Neural progenitor cell (in vitro differentiated cells): ENCODE data around the gene PBX2. TPM values are rescaled to one million over a fixed set of nuclear protein-coding genes. Genes with fewer than 3 reads are reported as not detected.

Source experiments
- DNase-seq: peaks from one replicate; pipeline ENCODE4 v3.0.0-alpha.2; 2016; ENCODE audit warnings: low spot score
- H2AFZ ChIP-seq: fragments of 200-600 bp; sonication (generic); replicated peaks from 2 replicates; pipeline ENCODE4 v1.6.1; 2016; ENCODE audit warnings: antibody characterized with exemption
- H3F3A ChIP-seq: fragments of 200-600 bp; sonication (generic); 2 replicates; pipeline ENCODE4 v1.6.1; 2016; ENCODE audit warnings: antibody characterized with exemption, low read depth
- H3K27ac ChIP-seq: fragments of 200-600 bp; sonication (generic); 2 replicates; pipeline ENCODE4 v1.5.1; 2016; ENCODE audit warnings: mild to moderate bottlenecking
- H3K27me3 ChIP-seq: fragments of 200-600 bp; sonication (generic); 2 replicates; pipeline ENCODE4 v1.6.1; 2016; ENCODE audit warnings: mild to moderate bottlenecking, moderate library complexity
- H3K36me3 ChIP-seq: fragments of 200-600 bp; sonication (generic); 2 replicates; pipeline ENCODE4 v1.5.1; 2016
- H3K4me1 ChIP-seq: fragments of 200-600 bp; sonication (generic); 2 replicates; pipeline ENCODE4 v1.6.1; 2016; ENCODE audit warnings: mixed run types
- H3K4me2 ChIP-seq: fragments of 200-600 bp; sonication (generic); 2 replicates; pipeline ENCODE4 v1.6.1; 2016
- H3K4me3 ChIP-seq: fragments of 200-600 bp; sonication (generic); 2 replicates; pipeline ENCODE4 v1.5.1; 2016
- H3K79me2 ChIP-seq: fragments of 200-600 bp; sonication (generic); 2 replicates; pipeline ENCODE4 v1.6.1; 2016; ENCODE audit warnings: low read depth
- H3K9ac ChIP-seq: fragments of 200-600 bp; sonication (generic); 2 replicates; pipeline ENCODE4 v1.6.1; 2016
- H3K9me3 ChIP-seq: fragments of 200-600 bp; sonication (generic); 2 replicates; pipeline ENCODE4 v1.5.1; 2016; ENCODE audit warnings: low read depth
- H4K20me1 ChIP-seq: fragments of 200-600 bp; sonication (generic); 2 replicates; pipeline ENCODE4 v1.6.1; 2016; ENCODE audit warnings: low read depth
- H3K27ac Mint-ChIP-seq: 3 replicates; pipeline ENCODE4 v1.8.0; 2021; ENCODE audit warnings: mixed read lengths
- H3K27me3 Mint-ChIP-seq: 2 replicates; pipeline ENCODE4 v1.8.0; 2022; ENCODE audit warnings: low read depth, mild to moderate bottlenecking, inconsistent platforms, moderate library complexity, mixed read lengths; ENCODE audit not compliant: insufficient read depth
- H3K36me3 Mint-ChIP-seq: 3 replicates; pipeline ENCODE4 v1.8.0; 2021; ENCODE audit warnings: mixed read lengths
- H3K4me1 Mint-ChIP-seq: 3 replicates; pipeline ENCODE4 v1.8.0; 2021; ENCODE audit warnings: mixed read lengths
- H3K4me3 Mint-ChIP-seq: 3 replicates; pipeline ENCODE4 v1.8.0; 2021; ENCODE audit warnings: mild to moderate bottlenecking, moderate library complexity, mixed read lengths
- H3K9me3 Mint-ChIP-seq: 3 replicates; pipeline ENCODE4 v1.8.0; 2020; ENCODE audit warnings: mixed read lengths
- EZH2 ChIP-seq: fragments of 200-600 bp; sonication (generic); IDR thresholded peaks from 2 replicates; pipeline ENCODE4 v1.6.1; 2017; ENCODE audit warnings: antibody characterized with exemption, mild to moderate bottlenecking, moderate library complexity
- EZH2phosphoT487 ChIP-seq: fragments of 200-600 bp; sonication (generic); IDR thresholded peaks from 2 replicates; pipeline ENCODE4 v1.6.1; 2017; ENCODE audit warnings: antibody characterized with exemption
- total RNA-seq: library from RNA; depleted of rRNA; stranded (reverse); fragments of >200 nt; gene quantifications from 2 replicates; pipeline ENCODE4 v1.2.3, GENCODE V29; 2015; ENCODE audit warnings: low replicate concordance
- TF ChIP-seq, protein P1 (sequence below): fragments of 200-600 bp; sonication (generic); IDR thresholded peaks from 2 replicates; pipeline ENCODE4 v1.5.1; 2017; ENCODE audit warnings: antibody characterized with exemption, mild to moderate bottlenecking

PBX2 gene
- total RNA-seq, 1 donor from 2014 or later = 53.3 TPM

DNA sequence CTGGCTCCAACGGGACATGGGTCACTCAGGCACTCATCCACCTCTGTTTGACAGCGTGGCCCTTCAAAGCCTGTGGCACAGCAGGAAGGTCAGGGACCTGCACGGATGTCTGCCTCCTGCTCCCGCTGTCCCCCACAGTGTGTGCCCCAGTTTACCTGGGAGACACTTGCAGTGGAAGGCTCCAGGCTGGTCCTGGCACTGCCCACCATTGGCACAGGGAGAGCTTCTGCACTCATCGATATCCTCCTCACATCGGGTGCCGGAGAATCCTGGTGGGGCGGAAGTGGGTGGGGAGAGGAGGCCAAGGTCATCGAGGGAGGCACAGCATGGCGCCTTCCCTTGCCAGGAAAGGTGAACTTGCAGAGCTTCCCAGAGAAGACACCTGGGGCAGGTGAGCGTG lies 27.0 kb upstream of the PBX2 start:
- DNase-seq = no peak

DNA sequence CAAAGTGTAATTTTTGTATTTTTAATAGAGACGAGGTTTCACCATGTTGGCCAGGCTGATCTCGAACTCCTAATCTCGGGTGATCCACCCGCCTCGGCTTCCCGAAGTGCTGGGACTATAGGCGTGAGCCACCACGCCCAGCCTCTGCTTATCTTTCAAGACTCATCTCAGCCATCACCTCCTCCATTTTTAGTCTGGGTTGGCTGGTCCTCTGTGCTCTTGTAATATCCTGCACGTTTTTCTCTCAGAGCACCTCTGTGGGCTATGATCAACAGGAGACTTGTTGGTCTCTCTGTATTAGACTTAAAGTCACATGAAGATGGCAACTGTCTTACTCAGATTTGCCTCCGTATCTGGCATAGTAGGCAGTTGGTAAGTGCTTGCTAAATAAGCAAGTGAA lies 26.3 kb upstream of the PBX2 start:
- Mint-ChIP-seq H3K4me3 (no peak overlapping the region), H3K4me1 (no peaks in the 10 kb centered on the region), H3K27me3 (peaks cover 12% of the 10 kb centered on the region), H3K36me3 (no peaks in the 10 kb centered on the region), H3K27ac (peak overlapping the region; percentile 46), H3K9me3 (no peaks in the 10 kb centered on the region)
- Histone ChIP-seq H3K4me1 (no peaks in the 10 kb centered on the region), H3K4me2 (no peak overlapping the region), H3K27me3 (no peaks in the 10 kb centered on the region), H2AFZ (no peak overlapping the region), H3K79me2 (no peaks in the 10 kb centered on the region), H3K9ac (no peak overlapping the region), H3K4me3 (no peak overlapping the region), H3K9me3 (no peaks in the 10 kb centered on the region), H3F3A (no peaks in the 10 kb centered on the region), H3K27ac (no peak overlapping the region), H4K20me1 (no peaks in the 10 kb centered on the region), H3K36me3 (no peaks in the 10 kb centered on the region)
- TF ChIP-seq, protein P1, sequence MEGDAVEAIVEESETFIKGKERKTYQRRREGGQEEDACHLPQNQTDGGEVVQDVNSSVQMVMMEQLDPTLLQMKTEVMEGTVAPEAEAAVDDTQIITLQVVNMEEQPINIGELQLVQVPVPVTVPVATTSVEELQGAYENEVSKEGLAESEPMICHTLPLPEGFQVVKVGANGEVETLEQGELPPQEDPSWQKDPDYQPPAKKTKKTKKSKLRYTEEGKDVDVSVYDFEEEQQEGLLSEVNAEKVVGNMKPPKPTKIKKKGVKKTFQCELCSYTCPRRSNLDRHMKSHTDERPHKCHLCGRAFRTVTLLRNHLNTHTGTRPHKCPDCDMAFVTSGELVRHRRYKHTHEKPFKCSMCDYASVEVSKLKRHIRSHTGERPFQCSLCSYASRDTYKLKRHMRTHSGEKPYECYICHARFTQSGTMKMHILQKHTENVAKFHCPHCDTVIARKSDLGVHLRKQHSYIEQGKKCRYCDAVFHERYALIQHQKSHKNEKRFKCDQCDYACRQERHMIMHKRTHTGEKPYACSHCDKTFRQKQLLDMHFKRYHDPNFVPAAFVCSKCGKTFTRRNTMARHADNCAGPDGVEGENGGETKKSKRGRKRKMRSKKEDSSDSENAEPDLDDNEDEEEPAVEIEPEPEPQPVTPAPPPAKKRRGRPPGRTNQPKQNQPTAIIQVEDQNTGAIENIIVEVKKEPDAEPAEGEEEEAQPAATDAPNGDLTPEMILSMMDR = no peak
- TF ChIP-seq EZH2phosphoT487 (no peak), EZH2 (no peak)
- DNase-seq = no peak

More for the DNA sequence above, 27.0 kb upstream of the PBX2 start:
- Histone ChIP-seq H3K27me3 (no peaks in the 10 kb centered on the region), H2AFZ (no peak overlapping the region), H3K36me3 (no peaks in the 10 kb centered on the region), H3K9ac (no peak overlapping the region), H3K9me3 (no peaks in the 10 kb centered on the region), H4K20me1 (no peaks in the 10 kb centered on the region), H3F3A (no peaks in the 10 kb centered on the region), H3K4me2 (no peak overlapping the region), H3K27ac (no peak overlapping the region), H3K4me3 (no peak overlapping the region), H3K79me2 (no peaks in the 10 kb centered on the region), H3K4me1 (no peaks in the 10 kb centered on the region)
- Mint-ChIP-seq H3K4me3 (no peak overlapping the region), H3K4me1 (no peaks in the 10 kb centered on the region), H3K27me3 (peaks cover 12% of the 10 kb centered on the region), H3K27ac (no peak overlapping the region), H3K36me3 (no peaks in the 10 kb centered on the region), H3K9me3 (no peaks in the 10 kb centered on the region)
- TF ChIP-seq EZH2 (no peak), EZH2phosphoT487 (no peak)
- TF ChIP-seq, protein P1 = no peak

DNA sequence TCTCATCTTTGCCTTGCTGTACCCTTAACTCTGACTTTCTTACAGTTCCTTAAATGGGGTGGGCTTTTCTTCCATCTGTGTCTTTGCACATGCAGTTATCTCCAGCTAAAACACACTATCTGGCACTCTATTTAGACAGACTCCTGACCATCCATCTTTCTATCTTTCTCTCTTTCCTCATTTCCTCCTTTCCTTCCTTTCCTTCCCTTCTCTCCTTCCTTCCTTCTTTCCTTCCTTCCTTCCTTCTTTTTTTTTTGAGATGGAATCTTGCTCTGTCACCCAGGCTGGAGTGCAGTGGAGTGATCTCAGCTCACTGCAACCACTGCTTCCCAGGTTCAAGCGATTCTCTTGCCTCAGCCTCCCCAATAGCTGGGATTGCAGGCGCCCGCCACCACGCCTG lies 25.6 kb upstream of the PBX2 start:
- peaks cover 12% of the 10 kb centered on the region for H3K27me3 Mint-ChIP-seq
- TF ChIP-seq, protein P1 = no peak
- no peak for TF ChIP-seq EZH2
- no peak for TF ChIP-seq EZH2phosphoT487
- H3K36me3 Mint-ChIP-seq = no peaks in the 10 kb centered on the region
- H3K4me1 ChIP-seq = no peaks in the 10 kb centered on the region
- H3K27ac Mint-ChIP-seq = no peak overlapping the region
- no peaks in the 10 kb centered on the region for H3K27me3 ChIP-seq
- no peaks in the 10 kb centered on the region for H4K20me1 ChIP-seq
- H3K79me2 ChIP-seq = no peaks in the 10 kb centered on the region
- H3K4me1 Mint-ChIP-seq = no peaks in the 10 kb centered on the region
- no peaks in the 10 kb centered on the region for H3K36me3 ChIP-seq
- DNase-seq = no peak
- H3K9me3 ChIP-seq = no peaks in the 10 kb centered on the region
- no peaks in the 10 kb centered on the region for H3F3A ChIP-seq
- H3K4me3 ChIP-seq = no peak overlapping the region
- no peaks in the 10 kb centered on the region for H3K9me3 Mint-ChIP-seq
- H3K4me3 Mint-ChIP-seq = no peak overlapping the region
- H3K4me2 ChIP-seq = no peak overlapping the region
- no peak overlapping the region for H2AFZ ChIP-seq
- H3K9ac ChIP-seq = no peak overlapping the region
- H3K27ac ChIP-seq = no peak overlapping the region

DNA sequence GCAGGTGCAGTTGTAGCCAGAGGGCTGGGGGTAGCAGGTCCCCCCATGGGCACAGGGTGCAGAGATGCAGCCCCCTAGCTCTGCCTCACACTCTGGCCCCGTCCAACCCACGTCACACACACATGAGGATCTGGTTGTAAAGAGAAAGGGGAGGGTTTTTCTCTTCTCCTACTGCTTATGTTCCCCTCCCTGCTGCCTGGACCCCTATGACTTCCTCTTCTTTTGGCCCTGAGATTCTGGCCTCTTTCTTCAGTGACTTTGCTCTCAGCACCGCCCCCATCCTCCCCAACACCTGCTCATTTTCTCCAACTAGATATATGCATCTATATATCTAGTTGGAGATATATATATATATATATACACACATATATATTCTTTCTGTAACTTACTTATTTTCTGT lies 24.1 kb upstream of the PBX2 start:
- no peaks in the 10 kb centered on the region for H3K36me3 ChIP-seq
- H3K79me2 ChIP-seq = no peaks in the 10 kb centered on the region
- no peaks in the 10 kb centered on the region for H3K4me1 ChIP-seq
- H2AFZ ChIP-seq = no peak overlapping the region
- no peak overlapping the region for H3K27ac Mint-ChIP-seq
- no peak overlapping the region for H3K4me2 ChIP-seq
- H3K9me3 ChIP-seq = no peaks in the 10 kb centered on the region
- no peak overlapping the region for H3K27ac ChIP-seq
- no peak overlapping the region for H3K9ac ChIP-seq
- no peaks in the 10 kb centered on the region for H3F3A ChIP-seq
- DNase-seq = no peak
- H3K4me1 Mint-ChIP-seq = no peaks in the 10 kb centered on the region
- TF ChIP-seq, protein P1 = no peak
- TF ChIP-seq EZH2 (no peak), EZH2phosphoT487 (no peak)
- H3K9me3 Mint-ChIP-seq = no peaks in the 10 kb centered on the region
- H3K27me3 ChIP-seq = no peaks in the 10 kb centered on the region
- no peaks in the 10 kb centered on the region for H4K20me1 ChIP-seq
- peaks cover 14% of the 10 kb centered on the region for H3K27me3 Mint-ChIP-seq
- no peak overlapping the region for H3K4me3 ChIP-seq
- H3K4me3 Mint-ChIP-seq = no peak overlapping the region
- no peaks in the 10 kb centered on the region for H3K36me3 Mint-ChIP-seq
